SH-SY5Y (cell line): ENCODE measurements around the gene SAMD11.

ENCODE experiments used
- GATA2 ChIP-seq: IDR thresholded peaks from 2 replicates; pipeline ENCODE4 v1.6.1; 2011; ENCODE audit warnings: mild to moderate bottlenecking, low read depth, low read length
- GATA3 ChIP-seq: IDR thresholded peaks from 2 replicates; pipeline ENCODE4 v1.6.1; 2011; ENCODE audit warnings: low read depth, mild to moderate bottlenecking, low read length, moderate library complexity

DNA sequence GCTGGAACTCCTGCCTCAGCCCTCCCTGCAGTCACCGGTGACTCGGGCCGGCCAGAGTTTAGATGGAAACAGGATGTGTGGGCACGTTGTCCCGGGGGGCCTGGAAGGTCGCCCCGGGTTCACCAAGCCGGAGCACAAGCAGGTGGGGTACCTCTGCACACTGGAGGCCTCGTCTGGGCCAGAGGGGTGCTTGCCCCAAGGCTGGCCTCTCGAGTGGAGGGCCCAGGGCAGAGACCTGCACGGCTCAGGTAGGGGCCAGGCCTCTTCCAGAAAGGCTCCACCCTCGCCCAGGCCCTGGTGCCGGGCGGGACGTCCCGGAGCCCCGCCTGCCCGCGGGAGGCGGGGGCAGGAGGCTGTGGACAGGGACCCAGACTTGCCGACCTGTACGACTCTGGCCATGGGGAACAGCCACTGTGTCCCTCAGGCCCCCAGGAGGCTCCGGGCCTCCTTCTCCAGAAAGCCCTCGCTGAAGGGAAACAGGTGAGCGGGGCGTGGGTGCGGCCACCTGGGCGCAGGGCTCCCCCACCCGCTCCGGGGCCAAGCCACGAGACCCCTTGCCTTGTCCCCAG lies 42.5 kb downstream of the SAMD11 start, which contains the start of gene PLEKHN1:
- no peak for TF ChIP-seq GATA2
- no peak for TF ChIP-seq GATA3
